Natural killer cell (primary cell): ENCODE results near the gene COG7. TPM values are rescaled to one million over a fixed set of nuclear protein-coding genes. Genes with fewer than 3 reads are reported as not detected.
A peak's percentile ranks its signal among the peaks of the same experiment; 100 is the strongest.
"Not testable (repeated sequence)": the region's sequence is repeated elsewhere in the genome, so short reads cannot be mapped to it uniquely, and the experiment has no call there.

Experiments used
- ATAC-seq, 3 donors: fragments of 150-1000 bp in 2 of 3; fragments of 200-7000 bp in 1 of 3; cut with Tn5 transposase; 1 replicate in 1 of 3; 2 replicates in 2 of 3; pipeline ENCODE4 v1.10.0; 2021; ENCODE audit warnings: mild to moderate bottlenecking in 2 of 3, moderate library complexity in 2 of 3
- DNase-seq, 2 donors: peaks; one replicate each; pipeline versions ENCODE4 v3.0.0 to v3.0.0-alpha.2; 2013 to 2021; ENCODE audit warnings: mixed read lengths in 1 of 2
- H3K27ac ChIP-seq: one replicate; pipeline ENCODE4 v1.5.1; 2013; ENCODE audit warnings: mild to moderate bottlenecking, low read length
- H3K27me3 ChIP-seq: one replicate; pipeline ENCODE4 v1.6.1; 2013; ENCODE audit warnings: low read length; ENCODE audit not compliant: control insufficient read depth, insufficient read depth
- H3K36me3 ChIP-seq: one replicate; pipeline ENCODE4 v1.6.1; 2013; ENCODE audit warnings: low read length; ENCODE audit not compliant: control insufficient read depth, insufficient read depth
- H3K4me1 ChIP-seq: one replicate; pipeline ENCODE4 v1.6.1; 2013; ENCODE audit warnings: low read length; ENCODE audit not compliant: control insufficient read depth, insufficient read depth
- H3K4me3 ChIP-seq: one replicate; pipeline ENCODE4 v1.5.1; 2013; ENCODE audit warnings: low read length
- H3K9me3 ChIP-seq: one replicate; pipeline ENCODE4 v1.6.1; 2013; ENCODE audit warnings: low read length; ENCODE audit not compliant: control insufficient read depth, insufficient read depth
- H3K27ac Mint-ChIP-seq, 2 donors: one replicate each; pipeline ENCODE4 v1.8.0; 2022; ENCODE audit warnings: mild to moderate bottlenecking in 2 of 2, mixed read lengths in 2 of 2, moderate library complexity in 1 of 2
- H3K27me3 Mint-ChIP-seq, 2 donors: one replicate each; pipeline ENCODE4 v1.8.0; 2022; ENCODE audit warnings: low read depth in 2 of 2, mixed read lengths in 2 of 2
- H3K36me3 Mint-ChIP-seq: one replicate; pipeline ENCODE4 v1.8.0; 2022; ENCODE audit warnings: mixed read lengths
- H3K4me1 Mint-ChIP-seq, 2 donors: one replicate each; pipeline ENCODE4 v1.8.0; 2022; ENCODE audit warnings: mixed read lengths in 2 of 2
- H3K4me3 Mint-ChIP-seq: one replicate; pipeline ENCODE4 v1.8.0; 2022; ENCODE audit warnings: mild to moderate bottlenecking, moderate library complexity, mixed read lengths
- H3K9me3 Mint-ChIP-seq, 2 donors: one replicate each; pipeline ENCODE4 v1.8.0; 2022; ENCODE audit warnings: mixed read lengths in 2 of 2
- CTCF ChIP-seq: fragments of 200-600 bp; IDR thresholded peaks from one replicate; pipeline ENCODE4 v1.8.0; 2022; ENCODE audit warnings: antibody characterized with exemption
- WGBS: methylation state at CpG from one replicate; pipeline ENCODE4 v1.1.7; 2013; ENCODE audit warnings: missing lambda C conversion rate; ENCODE audit not compliant: insufficient coverage; 5-methylcytosine and 5-hydroxymethylcytosine counted together
- intact Hi-C: fragments of 100-400 bp; cut with micrococcal nuclease; formaldehyde crosslinking; loops from one replicate; pipeline ENCODE4 v1.14.2; 2022
- total RNA-seq, 4 donors: library from RNA; stranded (reverse); fragments of 120-200 nt in 1 of 4; gene quantifications; one replicate each; pipeline versions ENCODE4 v1.2.3 to v1.2.4, GENCODE V29; 2013 to 2022

Gene COG7
- total RNA-seq, 3 donors from 2014 or later (not counting 1 experiment from before 2014, with no cell fraction given) = 18.4 to 26.6 (median 20.3) TPM

GRCh38 chr16:23453338-23454052, 506 bp upstream of the COG7 start:
- H3K4me1 ChIP-seq = peaks cover 14% of the 10 kb centered on the region
- Mint-ChIP-seq H3K9me3 (no peaks in the 10 kb centered on the region), H3K4me3 (peak overlapping the region; percentile 99), H3K27ac (peak overlapping the region; percentile 81 to 92), H3K27me3 (no peaks in the 10 kb centered on the region), H3K4me1 (peaks cover 31 to 37% of the 10 kb centered on the region in 2 donors), H3K36me3 (no peaks in the 10 kb centered on the region)
- H3K27ac ChIP-seq = no peak overlapping the region
- no peaks in the 10 kb centered on the region for H3K9me3 ChIP-seq
- ATAC-seq (no peak), DNase-seq (no peak)
- no peaks in the 10 kb centered on the region for H3K27me3 ChIP-seq
- intact Hi-C loops = loop anchor here (5.0 kb wide), 1 partner anchor 104 kb away; the partner anchor contains the start of genes EARS2 and UBFD1
- H3K36me3 ChIP-seq = no peaks in the 10 kb centered on the region
- peak overlapping the region; percentile 92 for H3K4me3 ChIP-seq
- 63% methylated on average over 37 of the region's 37 CpGs for WGBS
- TF ChIP-seq CTCF = no peak

GRCh38 chr16:23452221-23452571, 793 bp downstream of the COG7 start:
- H3K4me1 ChIP-seq = peaks cover 14% of the 10 kb centered on the region
- H3K4me3 ChIP-seq = peak overlapping the region; percentile 92
- peaks cover 36 to 43% of the 10 kb centered on the region in 2 donors for H3K4me1 Mint-ChIP-seq
- intact Hi-C loops = loop anchor here (5.0 kb wide), 1 partner anchor 105 kb away; the partner anchor contains the start of genes EARS2 and UBFD1
- WGBS = 8% methylated on average over 10 of the region's 10 CpGs
- H3K9me3 ChIP-seq = no peaks in the 10 kb centered on the region
- no peaks in the 10 kb centered on the region for H3K36me3 ChIP-seq
- no peak overlapping the region for H3K27ac ChIP-seq
- no peaks in the 10 kb centered on the region for H3K27me3 Mint-ChIP-seq
- no peaks in the 10 kb centered on the region for H3K9me3 Mint-ChIP-seq
- no peak for ATAC-seq
- H3K4me3 Mint-ChIP-seq = peak overlapping the region; percentile 99
- no peaks in the 10 kb centered on the region for H3K27me3 ChIP-seq
- no peaks in the 10 kb centered on the region for H3K36me3 Mint-ChIP-seq
- no peak for TF ChIP-seq CTCF
- peak overlapping the region; percentile 81 to 92 for H3K27ac Mint-ChIP-seq
- DNase-seq = no peak

DNA sequence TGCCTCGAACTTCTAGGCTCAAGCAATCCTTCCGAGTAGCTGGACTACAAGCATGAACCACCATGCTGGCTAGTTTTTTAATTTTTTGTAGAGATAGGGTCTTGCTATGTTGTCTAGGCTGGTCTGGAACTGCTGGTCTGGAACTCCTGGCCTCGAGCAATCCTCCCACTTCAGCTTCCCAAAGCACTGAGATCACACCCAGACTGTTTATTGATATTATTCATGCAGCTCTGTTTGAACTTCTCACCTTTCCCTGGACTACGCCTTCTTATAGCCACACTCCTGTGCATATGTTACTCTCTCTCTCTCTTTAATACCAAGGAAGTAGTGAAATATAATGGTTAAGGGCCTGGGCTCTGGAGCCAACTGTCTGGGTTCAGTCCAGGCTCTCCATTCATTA, 4.6 kb downstream of the COG7 start:
- no peak overlapping the region for H3K4me3 ChIP-seq
- H3K27ac Mint-ChIP-seq = no peak overlapping the region
- TF ChIP-seq CTCF = no peak
- no peak for DNase-seq
- no peaks in the 10 kb centered on the region for H3K9me3 Mint-ChIP-seq
- no peak overlapping the region for H3K27ac ChIP-seq
- WGBS = 94% methylated on average over 3 of the region's 4 CpGs
- H3K9me3 ChIP-seq = no peaks in the 10 kb centered on the region
- intact Hi-C loops = no loop called here
- H3K27me3 Mint-ChIP-seq = no peaks in the 10 kb centered on the region
- no peaks in the 10 kb centered on the region for H3K36me3 Mint-ChIP-seq
- peaks cover 36 to 39% of the 10 kb centered on the region in 2 donors for H3K4me1 Mint-ChIP-seq
- no peak overlapping the region for H3K4me3 Mint-ChIP-seq
- peaks cover 16% of the 10 kb centered on the region for H3K36me3 ChIP-seq
- ATAC-seq = no peak
- H3K4me1 ChIP-seq = peaks cover 10% of the 10 kb centered on the region
- no peaks in the 10 kb centered on the region for H3K27me3 ChIP-seq

GRCh38 chr16:23437542-23437941, 15.4 kb downstream of the COG7 start:
- not testable (repeated sequence) for H3K4me1 Mint-ChIP-seq, H3K36me3 Mint-ChIP-seq, H3K4me3 Mint-ChIP-seq, ATAC-seq, H3K27ac Mint-ChIP-seq, H3K9me3 ChIP-seq, DNase-seq, H3K4me1 ChIP-seq, H3K27ac ChIP-seq, H3K27me3 ChIP-seq, H3K9me3 Mint-ChIP-seq, H3K27me3 Mint-ChIP-seq, H3K4me3 ChIP-seq
- peaks cover 27% of the 10 kb centered on the region for H3K36me3 ChIP-seq
- intact Hi-C loops = loop anchor here (10.0 kb wide), 2 partner anchors 253 to 1793 kb away; partner anchors contain the start of gene SCNN1G
- 98% methylated on average over 7 of the region's 7 CpGs for WGBS
